Breast epithelium (tissue), 3 donors: ENCODE results near the gene TXNRD1.

Source experiments
- POLR2A ChIP-seq: fragments of 450-650 bp; IDR thresholded peaks from one replicate; pipeline ENCODE4 v1.6.1; 2016; ENCODE audit warnings: antibody characterized with exemption, mild to moderate bottlenecking, moderate library complexity
- TF ChIP-seq, protein P1 (sequence below), 3 donors: fragments of 450-650 bp; IDR thresholded peaks; one replicate each; pipeline ENCODE4 v1.5.1; 2016 to 2017; ENCODE audit warnings: antibody characterized with exemption in 3 of 3, mild to moderate bottlenecking in 3 of 3, moderate library complexity in 3 of 3

- TF ChIP-seq, protein P1, sequence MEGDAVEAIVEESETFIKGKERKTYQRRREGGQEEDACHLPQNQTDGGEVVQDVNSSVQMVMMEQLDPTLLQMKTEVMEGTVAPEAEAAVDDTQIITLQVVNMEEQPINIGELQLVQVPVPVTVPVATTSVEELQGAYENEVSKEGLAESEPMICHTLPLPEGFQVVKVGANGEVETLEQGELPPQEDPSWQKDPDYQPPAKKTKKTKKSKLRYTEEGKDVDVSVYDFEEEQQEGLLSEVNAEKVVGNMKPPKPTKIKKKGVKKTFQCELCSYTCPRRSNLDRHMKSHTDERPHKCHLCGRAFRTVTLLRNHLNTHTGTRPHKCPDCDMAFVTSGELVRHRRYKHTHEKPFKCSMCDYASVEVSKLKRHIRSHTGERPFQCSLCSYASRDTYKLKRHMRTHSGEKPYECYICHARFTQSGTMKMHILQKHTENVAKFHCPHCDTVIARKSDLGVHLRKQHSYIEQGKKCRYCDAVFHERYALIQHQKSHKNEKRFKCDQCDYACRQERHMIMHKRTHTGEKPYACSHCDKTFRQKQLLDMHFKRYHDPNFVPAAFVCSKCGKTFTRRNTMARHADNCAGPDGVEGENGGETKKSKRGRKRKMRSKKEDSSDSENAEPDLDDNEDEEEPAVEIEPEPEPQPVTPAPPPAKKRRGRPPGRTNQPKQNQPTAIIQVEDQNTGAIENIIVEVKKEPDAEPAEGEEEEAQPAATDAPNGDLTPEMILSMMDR (IDR thresholded peaks at IDR 0.05), result no peak
- no peak for TF ChIP-seq POLR2A
Observed at GRCh38 chr12:104219361-104219892, 3.8 kb downstream of the TXNRD1 start.
